HepG2 (cell line): ENCODE measurements around the gene PPARA. TPM values are rescaled to one million over a fixed set of nuclear protein-coding genes. Genes with fewer than 3 reads are reported as not detected.

ENCODE experiments used
- BCL3 ChIP-seq: sonication (generic); formaldehyde crosslinking; IDR thresholded peaks from 2 replicates; pipeline ENCODE4 v1.5.1; 2020; ENCODE audit warnings: mild to moderate bottlenecking, missing genetic modification reagents, moderate library complexity
- DR1 ChIP-seq: sonication (generic); formaldehyde crosslinking; IDR thresholded peaks from 2 replicates; pipeline ENCODE4 v1.8.0; 2021; ENCODE audit warnings: mild to moderate bottlenecking, missing genetic modification reagents, inconsistent platforms
- EED ChIP-seq: sonication (generic); formaldehyde crosslinking; IDR thresholded peaks from 2 replicates; pipeline ENCODE4 v1.5.0; 2020; ENCODE audit warnings: mild to moderate bottlenecking, missing genetic modification reagents
- EZH2 ChIP-seq: conservative IDR thresholded peaks from 2 replicates; pipeline ENCODE4 v1.6.1; 2012; ENCODE audit warnings: mild to moderate bottlenecking, low read depth, low read length, moderate library complexity
- FOXC1 ChIP-seq: sonication (generic); formaldehyde crosslinking; IDR thresholded peaks from 2 replicates; pipeline ENCODE4 v1.8.0; 2022; ENCODE audit warnings: mild to moderate bottlenecking, missing genetic modification reagents, borderline replicate concordance
- HMG20B ChIP-seq: conservative IDR thresholded peaks from 2 replicates; pipeline ENCODE4 v1.6.1; 2016; ENCODE audit warnings: missing genetic modification reagents, missing compliant biosample characterization
- HNRNPUL1 ChIP-seq: fragments of 200-400 bp; formaldehyde crosslinking; IDR thresholded peaks from 2 replicates; pipeline ENCODE4 v1.6.1; 2017; ENCODE audit warnings: low read depth, mild to moderate bottlenecking, low read length, moderate library complexity
- HOXD1 ChIP-seq: sonication (generic); formaldehyde crosslinking; IDR thresholded peaks from 2 replicates; pipeline ENCODE4 v1.5.0; 2020; ENCODE audit warnings: missing genetic modification reagents
- IKZF4 ChIP-seq: sonication (generic); formaldehyde crosslinking; IDR thresholded peaks from 2 replicates; pipeline ENCODE4 v1.5.1; 2020; ENCODE audit warnings: borderline replicate concordance, mild to moderate bottlenecking, low read depth, missing genetic modification reagents; ENCODE audit errors: not compliant biosample characterization
- KLF13 ChIP-seq: sonication (generic); formaldehyde crosslinking; IDR thresholded peaks from 2 replicates; pipeline ENCODE4 v1.4.0; 2020; ENCODE audit warnings: mild to moderate bottlenecking, missing genetic modification reagents
- NRL ChIP-seq: sonication (generic); formaldehyde crosslinking; IDR thresholded peaks from 2 replicates; pipeline ENCODE4 v1.5.0; 2020; ENCODE audit warnings: missing genetic modification reagents, mild to moderate bottlenecking, moderate library complexity, borderline replicate concordance
- PCBP1 ChIP-seq: fragments of 200-400 bp; formaldehyde crosslinking; IDR thresholded peaks from 2 replicates; pipeline ENCODE4 v1.6.1; 2017; ENCODE audit warnings: mild to moderate bottlenecking, low read depth, low read length, borderline replicate concordance
- PRMT3 ChIP-seq: sonication (generic); formaldehyde crosslinking; IDR thresholded peaks from 2 replicates; pipeline ENCODE4 v1.8.1; 2022; ENCODE audit warnings: low read depth, mild to moderate bottlenecking, moderate library complexity, missing genetic modification reagents, borderline replicate concordance
- RFX5 ChIP-seq: IDR thresholded peaks from 2 replicates; pipeline ENCODE4 v1.6.1; 2011; ENCODE audit warnings: low read depth, low read length, improper control_type of control experiment
- SAFB2 ChIP-seq: sonication (generic); formaldehyde crosslinking; IDR thresholded peaks from 2 replicates; pipeline ENCODE4 v1.5.1; 2020; ENCODE audit warnings: missing genetic modification reagents, low read depth, mild to moderate bottlenecking, borderline replicate concordance
- TOE1 ChIP-seq: sonication (generic); formaldehyde crosslinking; IDR thresholded peaks from 2 replicates; pipeline ENCODE4 v1.4.0; 2020; ENCODE audit warnings: mild to moderate bottlenecking, missing genetic modification reagents
- ZBTB21 ChIP-seq: sonication (generic); formaldehyde crosslinking; IDR thresholded peaks from 2 replicates; pipeline ENCODE4 v1.4.0; 2020; ENCODE audit warnings: missing genetic modification reagents
- ZBTB34 ChIP-seq: sonication (generic); formaldehyde crosslinking; IDR thresholded peaks from 2 replicates; pipeline ENCODE4 v1.8.0; 2022; ENCODE audit warnings: mild to moderate bottlenecking, missing genetic modification reagents
- ZNF121 ChIP-seq: sonication (generic); formaldehyde crosslinking; IDR thresholded peaks from 2 replicates; pipeline ENCODE4 v1.5.0; 2020; ENCODE audit warnings: mild to moderate bottlenecking, missing genetic modification reagents
- ZNF18 ChIP-seq: sonication (generic); formaldehyde crosslinking; IDR thresholded peaks from 2 replicates; pipeline ENCODE4 v1.8.0; 2022; ENCODE audit warnings: mild to moderate bottlenecking, missing genetic modification reagents; ENCODE audit not compliant: insufficient replicate concordance
- ZNF329 ChIP-seq: sonication (generic); formaldehyde crosslinking; IDR thresholded peaks from 2 replicates; pipeline ENCODE4 v1.9.0; 2021; ENCODE audit warnings: low read depth, mild to moderate bottlenecking, missing genetic modification reagents
- ZNF564 ChIP-seq: sonication (generic); formaldehyde crosslinking; IDR thresholded peaks from 2 replicates; pipeline ENCODE4 v1.8.1; 2023; ENCODE audit warnings: mild to moderate bottlenecking, missing genetic modification reagents
- ZNF580 ChIP-seq: IDR thresholded peaks from 2 replicates; pipeline ENCODE4 v1.6.1; 2016; ENCODE audit warnings: low read depth, borderline replicate concordance
- ZNF607 ChIP-seq: sonication (generic); formaldehyde crosslinking; IDR thresholded peaks from 2 replicates; pipeline ENCODE4 v1.5.1; 2020; ENCODE audit warnings: missing genetic modification reagents, mild to moderate bottlenecking, borderline replicate concordance
- ZNF772 ChIP-seq: sonication (generic); formaldehyde crosslinking; IDR thresholded peaks from 2 replicates; pipeline ENCODE4 v1.5.0; 2020; ENCODE audit warnings: mild to moderate bottlenecking, missing genetic modification reagents
- polyA plus RNA-seq, 8 experiments: library from polyadenylated mRNA; depleted of rRNA in 3 of 8; stranded (reverse) in 7 of 8; unstranded in 1 of 8; fragments of >200 nt; fragmentation: Illumina TruSeq in 4 of 8; extraction: Trizol in 4 of 8; gene quantifications; 2 replicates each; pipeline versions ENCODE4 v1.2.1 to v1.2.3, GENCODE V29; 2011 to 2016; ENCODE audit warnings: low read depth in 4 of 8, missing spikeins in 1 of 8, mixed read lengths in 1 of 8; ENCODE audit not compliant: insufficient read depth in 1 of 8
- total RNA-seq, 5 experiments: library from RNA; depleted of rRNA; stranded (reverse); fragments of >200 nt; fragmentation: Illumina TruSeq; extraction: Trizol; gene quantifications; 2 replicates each; pipeline ENCODE4 v1.2.3, GENCODE V29; 2016; ENCODE audit warnings: low read depth in 1 of 5

Gene PPARA
- total and polyA plus RNA-seq, 2 of the 13 experiments (the other 11 are each of a cell fraction or from before 2014, with no cell fraction given): 18.2 to 24.7 TPM

GRCh38 chr22:46250035-46250782 lies 99.9 kb downstream of the PPARA start, which contains the start of gene CDPF1 (continued):
- TF ChIP-seq FOXC1 (CRISPR knock-in tag) (peak; percentile 96), ZNF121 (CRISPR knock-in tag) (peak; percentile 64; the same call in 1 of the 2 replicates), IKZF4 (peak; percentile 74), EED (CRISPR knock-in tag) (peak; percentile 47; the same call in 1 of the 2 replicates), KLF13 (CRISPR knock-in tag) (peak; percentile 73; the same call in 1 of the 2 replicates), RFX5 (no peak; the same call in 1 of the 2 replicates), SAFB2 (peak; percentile 73; the same call in 1 of the 2 replicates), PRMT3 (CRISPR knock-in tag) (peak; percentile 52; the same call in 1 of the 2 replicates), ZBTB34 (0 out of 2 replicates have a peak, but pooled peaks have one; percentile 35), BCL3 (CRISPR knock-in tag) (peak; percentile 93), HOXD1 (CRISPR knock-in tag) (0 out of 2 replicates have a peak, but pooled peaks have one; percentile 27), ZBTB21 (no peak), TOE1 (CRISPR knock-in tag) (no peak), HMG20B (CRISPR knock-in tag) (no peak), DR1 (CRISPR knock-in tag) (peak; percentile 57), ZNF329 (peak; percentile 88), ZNF772 (CRISPR knock-in tag) (peak; percentile 91), HNRNPUL1 (no peak), ZNF607 (CRISPR knock-in tag) (no peak; the same call in none of the 2 replicates), ZNF580 (0 out of 2 replicates have a peak, but pooled peaks have one; percentile 43), ZNF564 (CRISPR knock-in tag) (peak; percentile 35; the same call in 1 of the 2 replicates), ZNF18 (CRISPR knock-in tag) (peak; percentile 93), NRL (CRISPR knock-in tag) (0 out of 2 replicates have a peak, but pooled peaks have one; percentile 13), EZH2 (no peak), PCBP1 (0 out of 2 replicates have a peak, but pooled peaks have one; percentile 34)
